BLaER1 (cell line): ENCODE measurements around the gene ZNF516.

Source experiments
- H3K27ac ChIP-seq: shearing (Covaris generic); formaldehyde crosslinking; 2 replicates; pipeline ENCODE4 v1.8.1; 2022
- H3K27me3 ChIP-seq: shearing (Covaris generic); formaldehyde crosslinking; 2 replicates; pipeline ENCODE4 v1.8.1; 2022
- H3K36me3 ChIP-seq: shearing (Covaris generic); formaldehyde crosslinking; 2 replicates; pipeline ENCODE4 v1.8.1; 2022
- H3K4me1 ChIP-seq: shearing (Covaris generic); formaldehyde crosslinking; 2 replicates; pipeline ENCODE4 v1.8.1; 2022
- H3K4me2 ChIP-seq: shearing (Covaris generic); formaldehyde crosslinking; 2 replicates; pipeline ENCODE4 v1.8.1; 2022
- H3K4me3 ChIP-seq: shearing (Covaris generic); formaldehyde crosslinking; 2 replicates; pipeline ENCODE4 v1.8.1; 2022
- H3K9ac ChIP-seq: shearing (Covaris generic); formaldehyde crosslinking; 2 replicates; pipeline ENCODE4 v1.8.1; 2022
- H3K9me3 ChIP-seq: shearing (Covaris generic); formaldehyde crosslinking; 2 replicates; pipeline ENCODE4 v1.8.1; 2022
- H4K20me1 ChIP-seq: shearing (Covaris generic); formaldehyde crosslinking; 2 replicates; pipeline ENCODE4 v1.8.1; 2022
- Cebpa-rat ChIP-seq: shearing (Covaris generic); IDR thresholded peaks from 2 replicates; pipeline ENCODE4 v1.8.1; 2022

Gene ZNF516

DNA sequence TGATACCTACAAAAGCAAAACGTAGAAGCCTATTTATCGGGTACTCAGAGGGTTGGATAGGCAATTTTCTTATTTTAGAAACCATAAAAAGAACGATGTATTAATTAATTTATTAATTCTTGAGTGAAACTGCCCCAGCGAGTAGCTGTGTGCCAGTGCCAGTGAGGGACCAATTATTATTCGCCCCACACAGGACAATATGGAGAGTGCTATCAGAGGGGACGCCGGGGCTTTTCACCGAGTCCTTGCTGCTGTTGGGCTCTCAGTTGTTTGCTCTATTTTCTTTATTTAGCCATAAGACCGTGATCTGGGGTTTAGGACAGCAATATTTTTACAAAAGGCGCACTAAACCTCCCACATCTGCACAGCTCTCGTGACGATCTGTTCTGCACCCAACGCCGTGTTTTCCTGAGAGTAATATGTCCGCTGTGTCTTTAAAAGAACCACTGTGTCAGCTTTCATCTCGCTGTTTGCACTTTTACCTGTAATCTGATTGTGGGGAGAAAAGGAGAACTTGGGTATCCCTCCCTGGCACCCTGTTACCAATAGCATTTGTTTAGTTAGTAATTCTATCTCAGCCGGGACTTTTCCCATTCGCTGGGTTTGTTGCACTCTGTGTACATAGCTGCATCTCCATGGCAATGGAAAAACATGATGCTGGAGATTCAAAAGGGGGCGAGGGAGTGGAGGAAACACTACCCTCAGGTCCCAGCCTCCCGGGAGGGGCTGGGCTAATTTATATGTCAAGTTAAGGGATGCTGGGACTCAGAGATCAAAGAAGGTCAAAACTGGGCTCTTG, 30.1 kb upstream of the ZNF516 start:
- no peak overlapping the region for H3K9ac ChIP-seq

DNA sequence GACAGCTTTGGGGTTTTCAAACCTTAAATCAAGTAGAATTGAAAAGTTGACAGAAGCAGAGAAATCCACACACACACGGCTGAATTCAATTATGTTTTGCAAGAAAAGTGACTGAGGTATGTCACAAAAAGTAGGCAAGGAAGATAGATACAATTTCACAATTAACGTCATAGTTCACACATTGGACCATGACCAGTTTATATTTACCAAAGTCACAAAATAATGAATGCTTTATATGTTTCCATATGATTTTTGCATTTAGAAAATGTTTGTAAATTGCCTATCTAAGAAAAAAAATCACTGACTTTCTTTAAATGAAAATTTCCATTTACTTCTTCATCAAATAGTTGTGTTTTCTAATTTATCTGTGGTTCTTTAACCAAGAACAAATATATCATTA, 29.4 kb upstream of the ZNF516 start:
- Histone ChIP-seq H3K27ac (no peak overlapping the region), H3K9me3 (no peaks in the 10 kb centered on the region), H4K20me1 (no peaks in the 10 kb centered on the region), H3K9ac (no peak overlapping the region), H3K4me2 (no peak overlapping the region), H3K4me3 (no peak overlapping the region), H3K27me3 (no peaks in the 10 kb centered on the region), H3K36me3 (no peaks in the 10 kb centered on the region), H3K4me1 (peaks cover 10% of the 10 kb centered on the region)
- TF ChIP-seq Cebpa-rat = no peak

More for the DNA sequence above, 30.1 kb upstream of the ZNF516 start:
- TF ChIP-seq Cebpa-rat = no peak
- peaks cover under 1% of the 10 kb centered on the region; the same call in 1 of the 2 replicates for H3K9me3 ChIP-seq
- H3K4me3 ChIP-seq = no peak overlapping the region
- H4K20me1 ChIP-seq = no peaks in the 10 kb centered on the region
- H3K4me1 ChIP-seq = peaks cover 16% of the 10 kb centered on the region
- no peaks in the 10 kb centered on the region for H3K27me3 ChIP-seq
- no peak overlapping the region for H3K27ac ChIP-seq
- no peaks in the 10 kb centered on the region for H3K36me3 ChIP-seq
- no peak overlapping the region for H3K4me2 ChIP-seq

GRCh38 chr18:76522551-76522950, 27.5 kb upstream of the ZNF516 start:
- no peak for TF ChIP-seq Cebpa-rat
- no peaks in the 10 kb centered on the region for H4K20me1 ChIP-seq
- no peak overlapping the region for H3K9ac ChIP-seq
- H3K9me3 ChIP-seq = no peaks in the 10 kb centered on the region
- no peak overlapping the region for H3K27ac ChIP-seq
- H3K4me2 ChIP-seq = no peak overlapping the region
- H3K36me3 ChIP-seq = no peaks in the 10 kb centered on the region
- no peaks in the 10 kb centered on the region for H3K4me1 ChIP-seq
- no peak overlapping the region for H3K4me3 ChIP-seq
- H3K27me3 ChIP-seq = no peaks in the 10 kb centered on the region

- TF ChIP-seq Cebpa-rat = no peak
- no peaks in the 10 kb centered on the region for H3K4me1 ChIP-seq
Observed at GRCh38 chr18:76522122-76522503, 27.1 kb upstream of the ZNF516 start.

DNA sequence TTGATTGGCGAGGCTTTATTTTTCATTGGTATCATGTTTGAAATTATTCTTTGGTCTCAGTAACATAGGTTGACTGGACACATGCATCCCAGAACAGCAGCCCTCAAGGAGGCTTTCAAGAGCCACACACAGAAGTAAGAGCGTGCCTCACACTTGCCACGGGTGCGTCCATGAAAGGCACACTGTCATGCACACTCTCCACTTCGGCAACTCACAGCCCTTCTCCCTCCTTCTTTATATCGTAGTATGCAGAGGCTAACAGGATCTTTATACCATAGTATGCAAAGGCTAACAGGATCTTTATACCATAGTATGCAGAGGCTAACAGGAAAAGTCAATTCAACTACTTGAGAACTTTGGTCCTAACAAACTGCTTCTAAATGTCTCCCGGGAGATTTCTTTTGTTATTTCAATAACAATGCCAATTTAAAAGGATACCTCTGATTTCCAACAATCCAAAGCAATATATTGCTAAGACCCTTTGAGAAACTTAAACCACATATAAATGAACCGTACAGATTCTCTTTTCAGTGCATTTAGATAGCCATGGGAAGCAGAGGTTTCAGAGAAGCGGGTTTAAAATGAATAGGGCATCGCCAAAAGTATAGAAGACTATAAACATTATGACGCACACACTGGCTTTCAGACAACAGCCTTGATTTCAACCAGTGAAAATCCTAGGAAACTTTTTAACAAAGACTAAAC, 26.5 kb upstream of the ZNF516 start:
- Histone ChIP-seq H3K27ac (no peak overlapping the region), H3K4me3 (no peak overlapping the region), H3K4me1 (no peaks in the 10 kb centered on the region), H3K27me3 (no peaks in the 10 kb centered on the region), H3K4me2 (no peak overlapping the region), H4K20me1 (no peaks in the 10 kb centered on the region), H3K9ac (no peak overlapping the region), H3K9me3 (no peaks in the 10 kb centered on the region), H3K36me3 (no peaks in the 10 kb centered on the region)
- no peak for TF ChIP-seq Cebpa-rat

More at GRCh38 chr18:76522122-76522503, 27.1 kb upstream of the ZNF516 start:
- H3K4me2 ChIP-seq = no peak overlapping the region
- no peaks in the 10 kb centered on the region for H3K36me3 ChIP-seq
- H4K20me1 ChIP-seq = no peaks in the 10 kb centered on the region
- no peak overlapping the region for H3K9ac ChIP-seq
- H3K27ac ChIP-seq = no peak overlapping the region
- no peaks in the 10 kb centered on the region for H3K27me3 ChIP-seq
- H3K4me3 ChIP-seq = no peak overlapping the region
- H3K9me3 ChIP-seq = no peaks in the 10 kb centered on the region

DNA sequence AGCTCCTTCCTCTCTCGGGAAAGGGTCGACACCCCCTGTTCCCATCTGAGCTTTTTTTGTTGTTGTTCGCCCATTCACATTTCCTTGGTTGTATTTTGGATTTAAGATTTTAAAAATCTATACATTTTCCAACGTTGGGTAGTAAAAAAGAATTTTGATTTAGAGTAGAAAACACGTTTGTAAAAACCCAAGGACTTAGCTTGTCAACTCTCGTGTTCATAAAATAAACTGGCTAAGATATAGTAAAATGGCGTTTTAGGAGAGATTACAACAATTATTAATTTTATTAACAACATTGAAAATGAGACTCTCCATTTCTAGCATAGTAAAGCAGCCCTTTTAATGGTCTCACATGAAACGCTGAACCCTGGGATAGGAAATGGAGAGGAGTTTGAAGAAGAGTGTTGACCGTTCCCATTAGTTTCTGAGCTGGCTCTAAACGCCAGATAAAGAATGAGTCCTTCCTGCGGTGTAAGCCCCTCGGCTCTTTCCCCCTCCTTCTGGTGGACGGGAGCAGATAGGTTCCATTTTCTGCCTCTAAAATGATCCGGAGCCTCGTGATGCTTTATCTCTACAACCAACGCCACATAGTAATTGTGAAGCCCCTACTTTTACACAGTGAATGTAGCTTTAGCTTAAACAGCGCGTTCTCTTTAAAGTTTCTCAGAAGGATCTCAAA, 24.0 kb upstream of the ZNF516 start:
- Histone ChIP-seq H3K4me1 (no peaks in the 10 kb centered on the region), H3K9me3 (no peaks in the 10 kb centered on the region), H3K27ac (no peak overlapping the region), H3K9ac (no peak overlapping the region), H3K27me3 (no peaks in the 10 kb centered on the region), H4K20me1 (no peaks in the 10 kb centered on the region), H3K4me3 (no peak overlapping the region), H3K36me3 (no peaks in the 10 kb centered on the region), H3K4me2 (no peak overlapping the region)
- no peak for TF ChIP-seq Cebpa-rat

GRCh38 chr18:76518123-76518859, 23.2 kb upstream of the ZNF516 start:
- Histone ChIP-seq H4K20me1 (no peaks in the 10 kb centered on the region), H3K4me1 (no peaks in the 10 kb centered on the region), H3K4me2 (no peak overlapping the region), H3K9me3 (no peaks in the 10 kb centered on the region), H3K9ac (no peak overlapping the region), H3K36me3 (no peaks in the 10 kb centered on the region), H3K27me3 (no peaks in the 10 kb centered on the region), H3K27ac (no peak overlapping the region), H3K4me3 (no peak overlapping the region)
- TF ChIP-seq Cebpa-rat = no peak

DNA sequence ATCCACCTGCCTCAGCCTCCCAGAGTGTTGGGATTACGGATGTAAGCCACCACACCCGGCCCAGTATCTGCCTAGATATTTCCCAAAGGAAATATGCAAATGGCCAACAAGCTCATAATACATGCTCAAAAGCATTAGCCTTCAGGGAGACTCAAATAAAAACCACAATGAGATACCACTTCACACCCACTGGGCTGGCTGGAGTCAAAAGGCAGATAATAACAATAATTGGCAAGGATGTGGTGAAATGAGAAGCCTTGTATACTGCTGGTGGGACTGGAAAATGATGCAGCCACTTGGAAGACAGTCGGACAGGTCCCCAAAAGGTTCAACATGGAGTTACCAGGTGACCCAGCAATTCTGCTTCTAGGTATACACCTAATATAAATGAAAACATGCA, 20.5 kb upstream of the ZNF516 start:
- H3K9ac ChIP-seq = no peak overlapping the region
- H3K27ac ChIP-seq = no peak overlapping the region
- TF ChIP-seq Cebpa-rat = no peak
- no peaks in the 10 kb centered on the region for H3K4me1 ChIP-seq
- no peaks in the 10 kb centered on the region for H3K9me3 ChIP-seq
- H4K20me1 ChIP-seq = no peaks in the 10 kb centered on the region
- H3K4me3 ChIP-seq = no peak overlapping the region
- no peak overlapping the region for H3K4me2 ChIP-seq
- no peaks in the 10 kb centered on the region for H3K27me3 ChIP-seq
- H3K36me3 ChIP-seq = no peaks in the 10 kb centered on the region

- H3K4me3 ChIP-seq = no peak overlapping the region
Observed at GRCh38 chr18:76514573-76514972, 19.5 kb upstream of the ZNF516 start.

More at GRCh38 chr18:76514573-76514972, 19.5 kb upstream of the ZNF516 start:
- Histone ChIP-seq H3K27me3 (no peaks in the 10 kb centered on the region), H3K4me1 (no peaks in the 10 kb centered on the region), H3K36me3 (no peaks in the 10 kb centered on the region), H3K9me3 (no peaks in the 10 kb centered on the region), H3K9ac (no peak overlapping the region), H3K27ac (no peak overlapping the region), H4K20me1 (no peaks in the 10 kb centered on the region), H3K4me2 (no peak overlapping the region)
- no peak for TF ChIP-seq Cebpa-rat
